ENCODE data around the gene SNAI3.

SNAI3 gene

GRCh38 chr16:88686439-88687253 is at the start of gene SNAI3:
Gene SNAI3, minus strand, starts transcription at chr16:88686507. Its CDS starts 101 bp downstream, at chr16:88686406.
- DNase-seq (ENCODE audit: low read depth), result no peak

GRCh38 chr16:88736088-88736487 is 49.8 kb upstream of the SNAI3 start:
- DNase-seq (ENCODE audit: low read depth), result no peak

GRCh38 chr16:88735616-88736015 is 49.3 kb upstream of the SNAI3 start:
- no peak for DNase-seq (ENCODE audit: low read depth)

GRCh38 chr16:88735121-88735520 is 48.8 kb upstream of the SNAI3 start:
- no peak for DNase-seq (ENCODE audit: low read depth)

- no peak for DNase-seq (ENCODE audit: low read depth)
These were observed 48.0 kb upstream of the SNAI3 start for GRCh38 chr16:88734361-88734728.

GRCh38 chr16:88733630-88734360 is 47.5 kb upstream of the SNAI3 start:
- no peak for DNase-seq (ENCODE audit: low read depth)

GRCh38 chr16:88732961-88733294 is 46.6 kb upstream of the SNAI3 start:
- DNase-seq (ENCODE audit: low read depth), result no peak

- DNase-seq (ENCODE audit: low read depth), result no peak
These were observed 46.1 kb upstream of the SNAI3 start for GRCh38 chr16:88732172-88732960.

GRCh38 chr16:88731699-88732098 is 45.4 kb upstream of the SNAI3 start:
- DNase-seq (ENCODE audit: low read depth), result no peak

- no peak for DNase-seq (ENCODE audit: low read depth)
These were observed 44.6 kb upstream of the SNAI3 start for GRCh38 chr16:88730632-88731607.

- no peak for DNase-seq (ENCODE audit: low read depth)
These were observed 41.6 kb upstream of the SNAI3 start for GRCh38 chr16:88727871-88728270.

GRCh38 chr16:88726981-88727380 is 40.7 kb upstream of the SNAI3 start:
- no peak for DNase-seq (ENCODE audit: low read depth)

- no peak for DNase-seq (ENCODE audit: low read depth)
These were observed 40.1 kb upstream of the SNAI3 start for GRCh38 chr16:88726408-88726749.

GRCh38 chr16:88725609-88726407 is 39.5 kb upstream of the SNAI3 start:
- DNase-seq (ENCODE audit: low read depth), result no peak

GRCh38 chr16:88724855-88725555 is 38.7 kb upstream of the SNAI3 start:
- DNase-seq (ENCODE audit: low read depth), result no peak

GRCh38 chr16:88723911-88724310 is 37.6 kb upstream of the SNAI3 start:
- DNase-seq (ENCODE audit: low read depth), result no peak

- no peak for DNase-seq (ENCODE audit: low read depth)
These were observed 37.2 kb upstream of the SNAI3 start for GRCh38 chr16:88723507-88723887.

GRCh38 chr16:88722784-88723506 is 36.6 kb upstream of the SNAI3 start:
- no peak for DNase-seq (ENCODE audit: low read depth)
